ENCODE measurements around the gene TIMP1.

DNA sequence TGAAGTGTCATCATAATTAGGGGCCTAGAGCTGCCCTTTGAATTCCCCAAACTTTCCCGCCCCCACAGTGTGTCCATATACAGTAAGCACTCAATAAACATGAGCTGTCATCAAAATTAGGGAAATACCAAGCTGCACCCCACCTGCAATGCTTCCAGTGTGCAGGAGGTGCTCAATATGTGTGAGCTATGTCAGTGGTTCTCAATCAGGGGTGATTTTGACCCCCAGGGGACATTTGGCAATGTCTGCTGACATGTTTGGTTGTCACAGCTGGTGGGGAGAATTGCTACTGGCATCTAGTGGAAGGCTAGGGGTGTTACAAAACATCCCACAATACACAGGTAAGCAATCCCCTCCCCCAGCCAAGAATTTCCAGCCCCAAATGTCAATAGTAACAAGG, 46.7 kb downstream of the TIMP1 start:
- TF ChIP-seq, protein P1, sequence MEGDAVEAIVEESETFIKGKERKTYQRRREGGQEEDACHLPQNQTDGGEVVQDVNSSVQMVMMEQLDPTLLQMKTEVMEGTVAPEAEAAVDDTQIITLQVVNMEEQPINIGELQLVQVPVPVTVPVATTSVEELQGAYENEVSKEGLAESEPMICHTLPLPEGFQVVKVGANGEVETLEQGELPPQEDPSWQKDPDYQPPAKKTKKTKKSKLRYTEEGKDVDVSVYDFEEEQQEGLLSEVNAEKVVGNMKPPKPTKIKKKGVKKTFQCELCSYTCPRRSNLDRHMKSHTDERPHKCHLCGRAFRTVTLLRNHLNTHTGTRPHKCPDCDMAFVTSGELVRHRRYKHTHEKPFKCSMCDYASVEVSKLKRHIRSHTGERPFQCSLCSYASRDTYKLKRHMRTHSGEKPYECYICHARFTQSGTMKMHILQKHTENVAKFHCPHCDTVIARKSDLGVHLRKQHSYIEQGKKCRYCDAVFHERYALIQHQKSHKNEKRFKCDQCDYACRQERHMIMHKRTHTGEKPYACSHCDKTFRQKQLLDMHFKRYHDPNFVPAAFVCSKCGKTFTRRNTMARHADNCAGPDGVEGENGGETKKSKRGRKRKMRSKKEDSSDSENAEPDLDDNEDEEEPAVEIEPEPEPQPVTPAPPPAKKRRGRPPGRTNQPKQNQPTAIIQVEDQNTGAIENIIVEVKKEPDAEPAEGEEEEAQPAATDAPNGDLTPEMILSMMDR (optimal IDR thresholded peaks at IDR 0.05 in 1 of 3, IDR thresholded peaks at IDR 0.05 in 1 of 3, conservative IDR thresholded peaks at IDR 0.05 in 1 of 3; ENCODE audit: extremely low read depth in 1 of 3, insufficient read depth in 2 of 3, low read length in 3 of 3), result peak in 2 of 3 experiments; percentile 12 to 48
- no peak for TF ChIP-seq EZH2 (IDR thresholded peaks at IDR 0.05; ENCODE audit: low read length)
